ENCODE measurements around the gene TBCEL. TPM values are rescaled to one million over a fixed set of nuclear protein-coding genes. Genes with fewer than 3 reads are reported as not detected.

The TBCEL gene
- total and polyA plus RNA-seq, 10 of the 15 experiments (the other 5 are each of a cell fraction or from before 2014, with no cell fraction given): 2.0 to 10.4 (median 7.3) TPM

DNA sequence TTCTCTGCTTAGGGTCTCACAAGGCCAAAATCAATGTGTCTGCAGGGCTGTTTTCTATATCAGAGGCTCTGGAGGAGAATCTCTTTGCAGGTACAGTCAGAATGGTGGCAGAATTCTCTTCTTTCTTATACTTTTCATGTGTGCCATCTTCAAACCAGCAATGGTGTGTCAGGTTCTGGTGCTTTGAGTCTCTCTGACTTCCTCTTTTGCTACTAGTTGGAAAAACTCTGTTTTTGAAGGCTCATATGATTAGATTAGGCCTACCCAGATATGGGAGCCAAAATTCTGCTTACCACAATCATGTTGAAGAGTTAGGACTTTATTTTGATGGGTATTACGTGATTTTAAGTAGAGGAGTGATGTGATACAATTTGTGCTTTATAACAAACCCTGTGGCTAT, 58.3 kb downstream of the TBCEL start:
- no peak for FAIRE-seq
- Histone ChIP-seq H2AFZ (ENCODE audit: control insufficient read depth, low read depth, low read length) (no peak overlapping the region), H3K4me2 (ENCODE audit: control insufficient read depth, insufficient read depth) (no peak overlapping the region), H3K9ac (ENCODE audit: control insufficient read depth, insufficient read depth, low read length) (no peak overlapping the region), H3K4me3 (no peak overlapping the region), H3K36me3 (ENCODE audit: control insufficient read depth in 2 of 2, insufficient read depth in 2 of 2, low read length in 1 of 2) (0 out of 4 replicates have a peak, but pooled peaks cover 0 to 3% of the 10 kb centered on the region in 2 experiments), H3K9me3 (replicated peaks; ENCODE audit: control insufficient read depth, insufficient read depth, low read length) (no peaks in the 10 kb centered on the region), H3K27me3 (replicated peaks in 1 of 2; ENCODE audit: control insufficient read depth in 2 of 2, insufficient read depth in 2 of 2, low read length in 1 of 2) (no peaks in the 10 kb centered on the region), H3K27ac (ENCODE audit: control insufficient read depth, insufficient read depth) (no peak overlapping the region), H4K20me1 (ENCODE audit: control insufficient read depth, insufficient read depth) (no peaks in the 10 kb centered on the region), H3K79me2 (ENCODE audit: control insufficient read depth, insufficient read depth, low read length) (no peaks in the 10 kb centered on the region), H3K4me1 (ENCODE audit: control insufficient read depth, insufficient read depth, low read length) (no peaks in the 10 kb centered on the region)
- TF ChIP-seq NKRF (conservative IDR thresholded peaks at IDR 0.05): no peak
- peak; percentile 42; the same call in 1 of the 2 replicates for TF ChIP-seq SPI1 (IDR thresholded peaks at IDR 0.05; ENCODE audit: borderline replicate concordance, insufficient read depth, low read depth, low read length)
- POLR2A ChIA-PET: no interaction called here
- no peak for DNase-seq (ENCODE audit: low read depth, low spot score)
- CTCF ChIA-PET: interaction anchor here (0.8 kb wide), 1 partner anchor 112 kb away, joined by 3 read pairs; no protein-coding TSS in a partner anchor
- no peak for ATAC-seq
- RAD21 ChIA-PET (ENCODE audit: unreplicated experiment): no interaction called here
- intact Hi-C loops (cut with micrococcal nuclease; ENCODE audit: unreplicated experiment) (no loop called here), in situ Hi-C loops (cut with MboI) (no loop called here)
- SMC1A ChIA-PET (ENCODE audit: uncharacterized antibody, unreplicated experiment): interaction anchor here (1.1 kb wide), 1 partner anchor 15 kb away, joined by 3 read pairs; no protein-coding TSS in a partner anchor
- WGBS (ENCODE audit: insufficient coverage, insufficient replicate concordance, low lambda C conversion rate, missing lambda C conversion rate): 4% methylated on average over 1 of the region's 1 CpG
- no TSS peak for BruUV-seq (replicated peaks)

GRCh38 chr11:121082670-121083069, 58.8 kb downstream of the TBCEL start:
- H4K20me1 ChIP-seq (ENCODE audit: control insufficient read depth, insufficient read depth): no peaks in the 10 kb centered on the region
- no peak overlapping the region for H3K4me2 ChIP-seq (ENCODE audit: control insufficient read depth, insufficient read depth)
- DNase-seq (ENCODE audit: low read depth, low spot score) (no peak), FAIRE-seq (no peak), ATAC-seq (no peak)
- H3K27ac ChIP-seq (ENCODE audit: control insufficient read depth, insufficient read depth): no peak overlapping the region
- ChIA-PET RAD21 (ENCODE audit: unreplicated experiment) (no interaction called here), POLR2A (no interaction called here), SMC1A (ENCODE audit: uncharacterized antibody, unreplicated experiment) (interaction anchor here (1.1 kb wide), 1 partner anchor 16 kb away, joined by 3 read pairs; no protein-coding TSS in a partner anchor), CTCF (interaction anchor here (0.8 kb wide), 1 partner anchor 112 kb away, joined by 3 read pairs; no protein-coding TSS in a partner anchor)
- H3K79me2 ChIP-seq (ENCODE audit: control insufficient read depth, insufficient read depth, low read length): no peaks in the 10 kb centered on the region
- H3K36me3 ChIP-seq (ENCODE audit: control insufficient read depth in 2 of 2, insufficient read depth in 2 of 2, low read length in 1 of 2): 0 out of 4 replicates have a peak, but pooled peaks cover 0 to 3% of the 10 kb centered on the region in 2 experiments
- no peak overlapping the region for H2AFZ ChIP-seq (ENCODE audit: control insufficient read depth, low read depth, low read length)
- no peaks in the 10 kb centered on the region for H3K27me3 ChIP-seq (replicated peaks in 1 of 2; ENCODE audit: control insufficient read depth in 2 of 2, insufficient read depth in 2 of 2, low read length in 1 of 2)
- no peak for TF ChIP-seq SUPT20H (IDR thresholded peaks at IDR 0.05; ENCODE audit: borderline replicate concordance, control insufficient read depth, low read depth, low read length)
- no peak for TF ChIP-seq HCFC1 (IDR thresholded peaks at IDR 0.05; ENCODE audit: low read length)
- no peak for TF ChIP-seq BCL3 (IDR thresholded peaks at IDR 0.05; ENCODE audit: borderline replicate concordance, insufficient read depth, low read depth, low read length, poor library complexity, severe bottlenecking)
- peak; percentile 87 for TF ChIP-seq REST (IDR thresholded peaks at IDR 0.05; ENCODE audit: low read depth, low read length)
- no peaks in the 10 kb centered on the region for H3K9me3 ChIP-seq (replicated peaks; ENCODE audit: control insufficient read depth, insufficient read depth, low read length)
- no peak overlapping the region for H3K4me3 ChIP-seq
- BruUV-seq (replicated peaks): no TSS peak
- 100% methylated on average over 1 of the region's 1 CpG for WGBS (ENCODE audit: insufficient coverage, insufficient replicate concordance, low lambda C conversion rate, missing lambda C conversion rate)
- H3K4me1 ChIP-seq (ENCODE audit: control insufficient read depth, insufficient read depth, low read length): no peaks in the 10 kb centered on the region
- no peak overlapping the region for H3K9ac ChIP-seq (ENCODE audit: control insufficient read depth, insufficient read depth, low read length)
- intact Hi-C loops (cut with micrococcal nuclease; ENCODE audit: unreplicated experiment) (no loop called here), in situ Hi-C loops (cut with MboI) (no loop called here)
